Stimulated activated CD8-positive, alpha-beta memory T cell treated with anti-CD3 and anti-CD28 coated beads, Interleukin-12 subunit alpha, Interleukin-12 subunit beta, amount 100 ng/mL, for 4 hours (primary cell): ENCODE results near the gene AHRR.

Experiments
- DNase-seq: peaks from one replicate; pipeline ENCODE4 v3.0.0-alpha.2; 2020; ENCODE audit warnings: low read depth

Gene AHRR

DNA sequence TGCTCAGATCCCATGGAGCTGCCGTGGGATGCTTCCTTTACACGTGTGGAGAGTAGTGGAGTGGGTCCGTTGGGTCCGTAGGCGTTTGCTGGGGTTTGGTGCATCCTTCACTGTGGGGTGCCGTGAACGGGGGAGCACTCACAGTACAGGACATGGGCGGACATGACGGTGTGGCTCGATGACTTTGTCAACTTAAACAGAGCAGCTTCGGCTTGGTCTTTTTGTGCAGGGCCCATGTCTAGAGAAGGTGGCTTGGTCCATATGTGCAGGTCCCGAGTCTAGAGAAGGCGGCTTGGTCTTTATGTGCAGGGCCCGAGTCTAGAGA is 95.1 kb downstream of the AHRR start:
- no peak for DNase-seq

GRCh38 chr5:417301-418161 is 96.0 kb downstream of the AHRR start:
- no peak for DNase-seq

DNA sequence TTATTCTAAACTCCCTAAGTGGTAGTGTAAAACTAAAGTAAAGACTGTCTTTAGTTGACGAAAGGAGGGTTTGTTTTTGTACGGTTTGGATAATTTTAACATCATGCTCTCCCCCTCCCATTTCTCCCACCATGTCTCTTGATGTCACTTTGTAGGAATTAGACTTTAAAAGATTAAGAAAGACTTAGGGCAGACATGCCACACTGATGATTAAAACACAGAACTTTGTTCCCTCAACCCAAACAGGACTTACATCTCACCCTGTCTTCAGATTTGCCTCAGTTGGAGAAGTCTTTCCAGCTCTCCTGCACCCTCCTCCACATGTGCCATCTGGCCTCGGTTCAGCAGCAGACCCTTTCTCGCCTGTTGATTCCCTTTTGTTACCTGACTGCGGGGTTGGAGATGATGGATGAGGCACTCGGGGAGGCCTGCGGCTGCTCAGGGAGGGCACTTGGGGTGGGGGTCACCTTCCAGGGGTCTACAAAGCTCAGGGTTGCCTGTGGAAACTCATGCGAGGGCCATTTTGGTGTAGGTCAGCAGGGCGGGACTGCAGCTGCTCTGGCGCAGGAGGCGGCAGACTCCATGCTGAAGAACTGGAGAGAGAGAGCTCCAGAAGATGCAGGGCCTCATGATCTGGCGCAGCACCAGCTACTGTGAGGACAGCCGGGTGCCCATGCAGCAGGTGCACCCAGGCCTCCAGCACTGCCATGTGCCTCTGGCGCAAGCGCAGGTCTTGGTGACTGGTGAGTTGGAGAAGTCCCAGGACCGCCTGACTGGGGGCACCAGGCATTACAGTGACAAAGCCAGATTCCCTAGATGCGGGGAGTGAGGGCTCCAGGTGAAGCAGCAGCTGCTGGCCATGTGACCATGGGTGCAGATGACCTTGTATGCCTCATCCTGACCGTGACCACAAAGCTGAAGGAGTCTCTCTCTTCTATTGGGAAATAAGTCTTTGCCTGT is 96.9 kb downstream of the AHRR start:
- DNase-seq = no peak

GRCh38 chr5:419970-420369 is 98.5 kb downstream of the AHRR start:
- DNase-seq = no peak

DNA sequence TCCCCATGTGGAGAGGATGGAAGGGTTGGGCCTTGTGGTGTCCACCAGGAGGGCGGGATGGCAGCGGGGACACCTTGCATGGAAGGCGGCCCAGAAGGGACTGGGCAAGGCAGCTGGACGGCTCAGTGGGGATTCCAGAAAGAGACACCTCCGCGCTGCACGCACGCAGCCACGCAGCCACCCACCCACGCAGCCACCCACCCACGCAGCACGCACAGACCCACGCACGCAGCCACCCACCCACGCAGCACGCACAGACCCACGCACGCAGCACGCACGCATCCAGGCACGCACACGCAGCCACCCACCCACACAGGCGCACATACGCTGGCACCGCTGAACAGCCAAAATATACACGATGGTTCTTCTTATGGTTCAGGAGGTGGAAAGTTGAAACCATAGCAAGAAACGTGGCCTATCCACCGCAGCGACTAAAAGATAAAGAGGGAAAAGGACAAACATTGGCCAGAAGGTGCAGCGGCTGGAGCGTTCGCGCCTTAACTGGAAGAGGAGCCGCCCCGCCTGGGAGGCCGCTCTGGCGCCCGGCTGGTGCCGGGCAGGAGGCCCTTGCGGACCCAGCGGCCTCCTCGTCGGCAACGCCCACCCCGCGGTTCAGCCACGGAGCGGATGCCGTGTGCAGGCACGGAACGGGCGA is 99.2 kb downstream of the AHRR start:
- DNase-seq = no peak

DNA sequence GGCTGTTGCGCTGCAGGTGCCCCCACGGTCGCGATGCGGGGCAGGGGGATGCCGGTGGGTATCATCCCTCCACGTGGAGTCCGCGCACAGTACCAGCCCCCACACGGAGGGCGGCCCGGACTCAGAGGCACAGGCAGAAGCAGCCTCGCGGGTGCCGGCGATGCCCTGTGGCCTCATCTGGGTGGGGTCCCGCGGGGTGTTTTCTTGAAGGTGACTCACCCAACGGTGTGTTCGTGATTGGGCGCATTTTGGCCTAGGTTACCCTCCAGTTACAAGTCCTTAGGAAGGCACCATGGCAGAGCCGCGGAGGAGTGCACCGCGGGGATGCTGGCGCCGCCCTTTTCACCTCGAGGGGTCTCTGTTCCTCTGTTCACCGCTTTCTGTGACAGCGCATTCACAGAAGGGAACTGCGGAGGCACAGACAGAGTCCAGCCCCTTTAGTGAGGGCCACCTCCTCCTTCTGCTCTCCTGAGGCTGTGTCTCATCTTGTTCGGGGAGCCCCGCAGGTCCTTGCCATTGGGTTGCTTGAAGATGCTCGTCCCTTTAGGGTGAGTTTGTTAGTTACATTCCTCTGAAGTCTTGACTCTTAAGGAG is 99.9 kb downstream of the AHRR start:
- no peak for DNase-seq

GRCh38 chr5:421901-422300 is 100.4 kb downstream of the AHRR start:
- DNase-seq = no peak

- no peak for DNase-seq
Measured at GRCh38 chr5:422323-423232, 101.1 kb downstream of the AHRR start.

DNA sequence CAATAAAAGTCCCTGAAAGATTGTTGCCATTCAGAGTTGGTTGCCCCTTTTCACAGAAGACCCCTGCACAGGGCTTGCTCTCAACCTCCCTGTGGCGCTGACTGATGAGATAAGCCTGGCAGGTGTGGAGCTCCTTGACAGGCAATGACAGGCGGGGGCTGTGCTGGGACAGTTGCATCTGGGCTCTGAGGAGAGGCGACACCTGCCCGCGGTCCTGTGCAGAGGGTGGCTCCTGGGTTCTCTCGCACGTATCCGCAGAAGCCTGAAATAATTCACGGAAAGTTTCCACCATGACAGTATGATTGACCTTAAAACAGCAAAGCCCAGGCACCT is 101.7 kb downstream of the AHRR start:
- no peak for DNase-seq

GRCh38 chr5:423626-424261 is 102.2 kb downstream of the AHRR start:
- no peak for DNase-seq

- DNase-seq = no peak
Measured at GRCh38 chr5:424301-425110, 103.0 kb downstream of the AHRR start.

DNA sequence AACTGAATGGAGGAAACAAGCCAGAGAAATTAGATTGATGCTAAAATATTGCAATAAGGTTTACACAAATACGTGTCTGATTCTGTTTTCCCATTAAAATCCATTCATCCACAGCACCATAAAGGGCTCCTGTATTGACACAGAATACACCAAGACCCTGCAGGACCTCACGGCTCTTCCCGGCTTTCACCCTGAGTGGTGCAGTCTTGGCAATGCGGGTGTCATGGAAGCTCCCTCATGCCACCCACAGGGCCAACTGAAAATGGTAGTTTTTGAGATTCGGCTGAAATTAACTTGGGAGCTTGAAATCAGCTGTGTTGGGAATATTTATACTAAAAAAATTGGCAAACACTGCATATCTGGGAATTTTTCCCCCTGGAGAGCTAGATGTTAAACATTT is 104.2 kb downstream of the AHRR start:
- DNase-seq = no peak

GRCh38 chr5:426392-426976 is 105.0 kb downstream of the AHRR start:
- no peak for DNase-seq

GRCh38 chr5:427415-428087 is 106.0 kb downstream of the AHRR start:
- no peak for DNase-seq

DNA sequence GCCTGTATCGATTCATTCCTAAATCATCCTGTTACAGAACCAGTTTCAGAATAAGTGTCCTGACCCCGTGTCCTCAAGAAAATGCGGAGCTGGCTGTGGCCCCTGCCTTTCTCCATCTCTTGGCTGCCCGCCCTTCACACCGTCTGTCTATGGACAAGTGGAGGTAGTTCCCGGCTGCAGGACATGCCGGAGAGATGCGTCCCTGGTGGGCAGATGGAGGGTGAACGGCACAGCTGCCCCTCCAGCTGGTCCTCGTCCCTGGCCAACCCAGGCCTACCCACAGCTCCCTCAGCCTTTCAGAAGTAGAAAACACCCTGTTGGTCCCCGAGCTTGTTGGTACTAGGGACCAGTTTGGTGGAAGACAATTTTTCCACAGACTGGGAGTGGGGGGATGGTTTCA is 106.7 kb downstream of the AHRR start:
- no peak for DNase-seq

DNA sequence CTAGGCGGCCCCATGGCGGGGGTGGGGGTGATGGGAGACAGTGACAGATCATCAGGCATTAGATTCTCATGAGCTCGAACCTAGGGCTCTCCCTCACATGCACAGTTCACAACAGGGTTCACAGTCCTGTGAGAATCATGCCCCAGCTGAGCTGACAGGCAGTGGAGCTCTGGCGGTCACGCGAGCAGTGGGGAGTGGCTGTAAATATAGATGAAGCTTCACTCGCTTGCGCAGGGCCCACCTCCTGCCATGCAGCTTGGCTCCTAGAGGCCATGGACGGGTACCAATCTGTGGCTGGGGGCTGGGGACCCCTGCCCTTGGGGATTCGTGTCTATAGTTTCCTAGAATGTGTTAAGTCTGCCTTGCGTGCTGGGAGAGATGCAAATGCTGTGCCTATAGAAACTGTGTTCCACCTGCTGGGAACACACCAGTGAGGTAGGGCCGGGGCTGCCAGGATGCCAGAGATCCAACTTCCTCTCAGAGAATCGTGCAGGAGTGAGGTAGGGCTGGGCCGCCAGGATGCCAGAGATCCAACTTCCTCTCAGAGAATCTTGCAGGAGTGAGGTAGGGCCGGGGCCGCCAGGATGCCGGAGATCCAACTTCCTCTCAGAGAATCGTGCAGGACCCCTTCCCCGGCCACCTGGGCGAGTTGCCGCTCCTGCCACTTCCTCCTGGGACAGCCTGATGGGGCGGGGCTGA is 107.4 kb downstream of the AHRR start:
- no peak for DNase-seq

GRCh38 chr5:429453-430188 is 108.1 kb downstream of the AHRR start:
- no peak for DNase-seq
